Mucosa of descending colon (tissue), 3 donors: ENCODE results near the gene KIF5C. TPM values are rescaled to one million over a fixed set of nuclear protein-coding genes. Genes with fewer than 3 reads are reported as not detected.
A peak's percentile ranks its signal among the peaks of the same experiment; 100 is the strongest.

Source experiments
- ATAC-seq: fragments of 200-7000 bp; cut with Tn5 transposase; one replicate; pipeline ENCODE4 v1.9.1; 2020; ENCODE audit warnings: mild to moderate bottlenecking, moderate library complexity
- DNase-seq, 3 donors: peaks; one replicate each; pipeline ENCODE4 v3.0.0-alpha.2; 2020
- H3K36me3 ChIP-seq: fragments of 200-600 bp; one replicate; pipeline ENCODE4 v1.8.0; 2021; ENCODE audit warnings: low read depth, mild to moderate bottlenecking
- H3K4me1 ChIP-seq: fragments of 200-600 bp; one replicate; pipeline ENCODE4 v1.8.0; 2021; ENCODE audit warnings: low read depth, mild to moderate bottlenecking
- H3K4me3 ChIP-seq: fragments of 200-600 bp; one replicate; pipeline ENCODE4 v1.8.0; 2021; ENCODE audit warnings: mild to moderate bottlenecking
- H3K9me3 ChIP-seq: fragments of 200-600 bp; one replicate; pipeline ENCODE4 v1.8.0; 2021; ENCODE audit warnings: mild to moderate bottlenecking
- CTCF ChIP-seq: fragments of 200-600 bp; IDR thresholded peaks from one replicate; pipeline ENCODE4 v1.8.0; 2022; ENCODE audit warnings: antibody characterized with exemption, mild to moderate bottlenecking
- intact Hi-C, 2 donors: fragments of 100-400 bp; cut with DNase I in 1 of 2; cut with micrococcal nuclease in 1 of 2; formaldehyde crosslinking; loops; one replicate each; pipeline versions ENCODE4 v1.11.0 to v1.11.1; 2022; cut with DNase I, micrococcal nuclease
- total RNA-seq, 3 donors: library from RNA; stranded (reverse); fragmentation: NEBNext Ultra II Directional in 2 of 3; extraction: Animal tissue kit (Norgen Biotek cat#: 25700) in 2 of 3; gene quantifications; one replicate each; pipeline versions ENCODE4 v1.2.1 to v1.2.4, GENCODE V29; 2021 to 2023
- donor health status: DM: no; HTN: no; CAD: no; lungs with moderate emphysema.
- donor health status: DM: no; HTN: no; CAD: no.
- donor health status: DM: no; HTN: yes; CAD: no.

The KIF5C gene
- total RNA-seq, 3 donors from 2014 or later: 1.5 to 11.0 (median 2.5) TPM

GRCh38 chr2:148996805-148997204 lies 121.8 kb downstream of the KIF5C start:
- Histone ChIP-seq H3K4me1 (peaks cover 9% of the 10 kb centered on the region), H3K4me3 (no peak overlapping the region), H3K36me3 (no peaks in the 10 kb centered on the region), H3K9me3 (no peaks in the 10 kb centered on the region)
- DNase-seq: no peak
- intact Hi-C loops: no loop called here
- no peak for TF ChIP-seq CTCF
- no peak for ATAC-seq

GRCh38 chr2:148998165-148998830 lies 123.3 kb downstream of the KIF5C start:
- no peak for DNase-seq
- intact Hi-C loops: no loop called here
- Histone ChIP-seq H3K9me3 (no peaks in the 10 kb centered on the region), H3K4me3 (no peak overlapping the region), H3K4me1 (peaks cover 9% of the 10 kb centered on the region), H3K36me3 (no peaks in the 10 kb centered on the region)
- no peak for ATAC-seq
- TF ChIP-seq CTCF: no peak

GRCh38 chr2:148998831-148999200 lies 123.8 kb downstream of the KIF5C start:
- intact Hi-C loops: no loop called here
- H3K4me3 ChIP-seq: no peak overlapping the region
- no peak for ATAC-seq
- H3K9me3 ChIP-seq: no peaks in the 10 kb centered on the region
- H3K4me1 ChIP-seq: peaks cover 9% of the 10 kb centered on the region
- no peaks in the 10 kb centered on the region for H3K36me3 ChIP-seq
- no peak for DNase-seq
- no peak for TF ChIP-seq CTCF

GRCh38 chr2:148999451-148999921 lies 124.5 kb downstream of the KIF5C start:
- H3K36me3 ChIP-seq: no peaks in the 10 kb centered on the region
- no peak for TF ChIP-seq CTCF
- H3K9me3 ChIP-seq: no peaks in the 10 kb centered on the region
- DNase-seq (peak in 1 of 3 donors; percentile 79), ATAC-seq (peak; percentile 96)
- H3K4me1 ChIP-seq: peaks cover 9% of the 10 kb centered on the region
- no peak overlapping the region for H3K4me3 ChIP-seq
- intact Hi-C loops: no loop called here

GRCh38 chr2:149000158-149000938 lies 125.3 kb downstream of the KIF5C start:
- Histone ChIP-seq H3K9me3 (no peaks in the 10 kb centered on the region), H3K36me3 (no peaks in the 10 kb centered on the region), H3K4me3 (no peak overlapping the region), H3K4me1 (peaks cover 9% of the 10 kb centered on the region)
- intact Hi-C loops: no loop called here
- no peak for TF ChIP-seq CTCF
- DNase-seq (no peak), ATAC-seq (no peak)
